ENCODE measurements around the gene VEGFB.

VEGFB gene, protein sequence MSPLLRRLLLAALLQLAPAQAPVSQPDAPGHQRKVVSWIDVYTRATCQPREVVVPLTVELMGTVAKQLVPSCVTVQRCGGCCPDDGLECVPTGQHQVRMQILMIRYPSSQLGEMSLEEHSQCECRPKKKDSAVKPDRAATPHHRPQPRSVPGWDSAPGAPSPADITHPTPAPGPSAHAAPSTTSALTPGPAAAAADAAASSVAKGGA
- total RNA-seq = 17.2 to 45.9 (median 22.4) reads per million in 3 experiments

- DNase-seq = peak; percentile 67
Measured at GRCh38 chr11:64233913-64234586, at the start of gene VEGFB. Gene VEGFB, plus strand, starts transcription at chr11:64234584. Its CDS starts 250 bp downstream, at chr11:64234834.

DNA sequence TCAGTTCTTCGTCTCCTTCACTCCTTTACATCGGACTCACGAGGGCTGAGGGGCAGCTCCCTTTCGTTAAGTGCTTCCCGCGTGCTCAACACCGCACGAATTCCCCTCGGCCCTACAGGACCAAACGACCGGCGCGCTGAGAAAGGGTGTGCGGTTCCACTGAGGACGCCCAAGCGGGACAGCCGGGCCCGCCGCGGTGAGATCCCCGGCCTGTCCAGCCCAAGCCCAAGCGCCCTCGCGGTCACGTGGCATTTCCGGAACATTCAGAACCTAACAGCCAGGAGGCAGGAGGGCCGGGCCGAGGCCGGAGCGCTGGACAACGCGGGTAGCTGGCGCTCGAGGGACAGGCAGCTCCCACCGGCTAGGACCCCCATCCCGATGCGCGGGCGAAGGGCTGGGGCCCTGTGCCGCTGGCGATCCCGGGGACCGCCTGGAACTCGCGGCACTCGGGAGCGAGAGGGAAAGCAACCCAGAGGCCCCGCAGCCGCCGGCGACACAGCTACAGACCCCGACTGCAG is 49.1 kb upstream of the VEGFB start:
- no peak for DNase-seq

- peak; percentile 100 for DNase-seq
Measured at GRCh38 chr11:64185693-64186491, 48.5 kb upstream of the VEGFB start, which contains the start of gene STIP1. Gene STIP1, plus strand, starts transcription at chr11:64186171. Its CDS starts 91 bp downstream, at chr11:64186262.

DNA sequence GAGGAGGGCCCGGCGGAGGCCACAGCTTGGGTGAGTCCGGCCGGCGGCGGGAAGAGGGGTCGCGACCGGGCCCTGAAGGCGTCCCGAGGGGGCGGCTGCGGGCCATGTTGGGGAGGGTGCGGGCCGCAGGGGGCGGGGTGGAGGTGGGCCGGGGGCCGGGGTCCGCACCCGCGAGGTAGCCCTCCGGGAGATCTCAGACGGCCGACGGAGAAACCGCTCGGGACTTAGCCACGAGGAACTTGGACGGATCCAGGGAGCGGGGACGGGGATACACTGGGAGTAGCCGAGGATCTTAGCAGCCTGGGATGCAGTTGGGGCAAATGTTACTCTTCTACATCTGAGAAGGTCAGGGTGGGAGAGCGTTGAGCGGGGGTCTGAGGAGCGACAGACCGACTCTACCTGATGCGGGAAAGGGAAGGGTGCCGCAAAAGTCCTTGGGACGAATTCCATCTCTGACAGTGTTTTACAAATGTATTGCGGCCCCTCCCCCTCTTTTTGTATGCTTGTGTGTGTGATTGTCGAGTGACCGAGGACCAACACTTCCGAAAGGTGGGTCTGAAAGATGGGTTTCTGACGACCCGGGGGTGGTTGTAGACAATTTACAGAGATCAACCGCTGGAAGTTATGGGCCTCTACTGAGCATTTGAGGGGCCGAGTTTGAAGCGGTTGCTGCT is 47.8 kb upstream of the VEGFB start:
- peak; percentile 27 for DNase-seq

DNA sequence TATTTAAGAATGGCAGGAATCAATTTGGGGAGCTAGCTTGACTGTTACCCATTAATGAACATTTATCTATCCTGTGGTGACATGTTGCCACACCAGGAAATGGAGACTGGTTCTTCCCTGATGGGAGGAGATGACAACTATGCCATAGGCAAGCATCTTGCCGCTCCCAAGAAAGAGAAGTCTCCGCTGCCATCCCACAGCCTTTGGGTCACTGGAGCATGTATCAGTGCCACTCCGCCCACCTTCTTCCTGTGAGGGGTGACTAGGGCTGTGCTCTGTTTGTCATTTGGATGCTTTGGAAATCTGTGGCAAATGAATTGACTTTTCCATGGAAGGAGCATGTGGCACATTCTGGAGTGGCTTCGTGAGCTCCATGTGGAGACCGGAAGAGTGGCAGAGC is 42.0 kb upstream of the VEGFB start:
- no peak for DNase-seq

GRCh38 chr11:64196626-64197025 is 37.8 kb upstream of the VEGFB start:
- no peak for DNase-seq

DNA sequence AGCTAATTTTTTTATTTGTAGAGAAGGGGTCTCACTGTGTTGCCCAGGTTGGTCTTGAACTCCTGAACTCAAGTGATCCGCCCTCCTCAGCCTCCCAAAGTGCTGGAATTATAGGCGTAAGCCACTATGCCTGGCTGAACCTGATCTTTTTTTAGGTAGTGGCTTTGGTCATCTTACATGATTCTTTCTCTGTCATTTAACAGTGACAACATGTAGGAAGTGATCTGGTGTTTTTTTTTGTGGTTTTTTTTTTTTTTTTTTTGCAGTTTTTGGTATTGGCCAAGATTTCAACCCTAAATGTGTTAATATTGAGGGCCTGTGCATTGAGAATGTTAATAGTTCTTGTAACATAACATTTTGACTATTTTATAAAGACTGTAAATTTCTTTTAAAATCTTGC is 35.9 kb upstream of the VEGFB start:
- DNase-seq = no peak

DNA sequence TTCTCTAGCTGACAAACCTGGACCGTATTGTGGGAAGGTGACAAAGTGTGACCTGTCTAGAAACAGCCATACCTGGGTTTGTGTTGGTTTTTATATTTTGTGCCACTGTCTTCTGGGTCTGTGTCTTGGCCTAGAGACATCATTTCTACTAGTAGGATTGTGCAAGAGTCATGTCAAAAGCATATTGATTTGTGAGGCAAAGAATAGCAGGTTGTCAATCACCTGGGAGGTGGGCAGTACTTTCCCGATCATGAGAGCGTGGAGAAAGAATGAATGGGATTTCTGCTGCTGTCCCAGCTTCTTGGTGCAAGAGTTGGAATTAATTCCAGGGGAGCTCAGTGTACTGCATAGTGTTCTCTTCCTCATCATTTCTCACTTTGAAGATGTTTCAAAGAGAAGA is 32.8 kb upstream of the VEGFB start:
- no peak for DNase-seq

GRCh38 chr11:64202992-64203391 is 31.4 kb upstream of the VEGFB start:
- DNase-seq = no peak

- no peak for DNase-seq
Measured at GRCh38 chr11:64203421-64204079, 30.8 kb upstream of the VEGFB start.

- no peak for DNase-seq
Measured at GRCh38 chr11:64204080-64204440, 30.3 kb upstream of the VEGFB start.

DNA sequence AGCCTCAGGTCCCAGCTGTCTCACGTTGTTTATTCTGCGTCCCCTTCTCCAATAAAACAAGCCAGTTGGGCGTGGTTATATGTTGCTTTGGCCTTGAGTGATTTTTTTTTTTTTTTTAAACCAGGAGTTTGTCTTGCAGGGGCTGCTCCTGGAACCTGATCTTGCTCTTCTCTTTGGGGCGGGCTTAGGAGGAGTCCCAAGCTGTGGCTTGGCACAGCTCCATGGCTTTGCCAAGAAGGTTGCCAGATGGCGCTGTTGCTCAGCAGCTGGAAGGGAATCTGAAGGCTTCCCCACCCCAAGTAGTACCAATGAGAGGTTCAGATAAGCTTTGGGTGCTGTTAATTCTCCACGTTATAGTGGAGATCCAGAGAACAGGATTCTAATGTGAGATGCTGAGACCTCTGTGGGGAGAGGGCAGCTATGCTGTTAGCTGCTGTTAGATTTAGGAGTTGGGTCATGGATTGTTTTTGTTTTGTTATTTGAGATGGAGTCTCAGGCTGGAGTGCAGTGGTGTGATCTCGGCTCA is 29.9 kb upstream of the VEGFB start:
- DNase-seq = peak; percentile 83

- DNase-seq = peak; percentile 71
Measured at GRCh38 chr11:64206457-64207255, 27.7 kb upstream of the VEGFB start, which contains the start of gene FERMT3. Gene FERMT3, plus strand, starts transcription at chr11:64206721. Its CDS starts 644 bp downstream, at chr11:64207365.

- DNase-seq = peak; percentile 68
Measured at GRCh38 chr11:64207256-64208085, 26.9 kb upstream of the VEGFB start.

- DNase-seq = no peak
Measured at GRCh38 chr11:64208086-64208795, 26.1 kb upstream of the VEGFB start.

- no peak for DNase-seq
Measured at GRCh38 chr11:64208796-64209562, 25.4 kb upstream of the VEGFB start.

DNA sequence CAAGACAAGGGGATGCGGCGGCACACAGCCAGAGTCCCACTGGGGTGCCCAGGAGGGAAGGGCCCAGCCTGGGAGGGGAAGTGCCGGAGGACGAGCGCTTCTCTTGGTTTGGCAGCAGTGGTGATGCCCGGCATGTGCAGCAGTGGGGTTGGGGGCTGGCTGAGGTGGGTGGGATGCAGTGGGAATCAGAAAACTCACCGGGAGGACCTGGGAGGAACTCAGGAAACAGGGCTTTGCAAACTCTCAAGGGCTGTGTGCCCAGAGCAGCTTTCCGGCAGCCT is 24.9 kb upstream of the VEGFB start:
- no peak for DNase-seq

DNA sequence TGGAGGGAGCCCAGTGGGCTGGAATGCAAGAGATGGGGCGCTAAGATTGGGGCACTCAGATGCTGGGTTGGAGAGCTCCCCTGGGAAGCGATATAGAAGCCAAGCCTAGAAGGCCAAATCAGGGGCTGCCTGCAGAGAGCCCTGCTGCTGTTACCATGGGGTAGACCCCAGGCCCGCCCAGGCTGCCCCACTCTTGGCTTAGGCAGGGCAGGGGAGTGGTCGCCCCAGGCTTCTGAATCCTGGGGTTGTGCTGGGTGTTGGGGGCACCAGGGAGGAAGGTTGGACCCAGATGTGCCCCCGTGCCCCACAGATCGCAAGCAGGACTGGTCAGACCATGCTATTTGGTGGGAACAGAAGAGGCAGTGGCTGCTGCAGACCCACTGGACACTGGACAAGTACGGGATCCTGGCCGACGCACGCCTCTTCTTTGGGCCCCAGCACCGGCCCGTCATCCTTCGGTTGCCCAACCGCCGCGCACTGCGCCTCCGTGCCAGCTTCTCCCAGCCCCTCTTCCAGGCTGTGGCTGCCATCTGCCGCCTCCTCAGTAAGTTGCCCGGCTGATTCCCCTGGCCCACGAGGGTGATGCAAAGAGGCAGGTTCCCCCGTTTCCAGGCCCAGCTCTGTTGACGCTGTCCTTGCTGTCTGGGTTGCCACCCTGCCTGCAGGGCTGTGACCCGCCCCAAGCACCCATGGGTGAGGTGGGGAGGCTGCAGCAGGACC is 23.9 kb upstream of the VEGFB start:
- DNase-seq = no peak
